ENCODE data around the gene PAIP1. TPM values are rescaled to one million over a fixed set of nuclear protein-coding genes. Genes with fewer than 3 reads are reported as not detected.
A peak's percentile ranks its signal among the peaks of the same experiment; 100 is the strongest.

PAIP1 gene
- total RNA-seq, 2 donors from 2014 or later, result 65.0 to 69.8 TPM

- Mint-ChIP-seq H3K27ac (peak overlapping the region; percentile 99), H3K4me1 (ENCODE audit: low read depth) (peaks cover 41% of the 10 kb centered on the region), H3K27me3 (ENCODE audit: low read depth) (no peaks in the 10 kb centered on the region), H3K4me3 (no peak overlapping the region), H3K9me3 (no peaks in the 10 kb centered on the region), H3K36me3 (ENCODE audit: insufficient read depth in 2 of 2) (peaks cover 4 to 30% of the 10 kb centered on the region in 2 donors)
- ATAC-seq (replicated peaks in 1 of 2) (no peak), DNase-seq (no peak)
Observed at GRCh38 chr5:43486353-43486752, 70.5 kb downstream of the PAIP1 start.

GRCh38 chr5:43485406-43485805, 71.5 kb downstream of the PAIP1 start:
- DNase-seq (peak in 1 of 2 donors; percentile 11), ATAC-seq (replicated peaks in 1 of 2) (peak in 1 of 2 donors; percentile 21)
- peak overlapping the region; percentile 90 to 98 for H3K4me3 Mint-ChIP-seq
- peaks cover 4 to 28% of the 10 kb centered on the region in 2 donors for H3K36me3 Mint-ChIP-seq (ENCODE audit: insufficient read depth in 2 of 2)
- no peaks in the 10 kb centered on the region for H3K27me3 Mint-ChIP-seq (ENCODE audit: low read depth)
- H3K4me1 Mint-ChIP-seq (ENCODE audit: low read depth), result peaks cover 45% of the 10 kb centered on the region
- no peaks in the 10 kb centered on the region for H3K9me3 Mint-ChIP-seq
- peak overlapping the region; percentile 99 for H3K27ac Mint-ChIP-seq

- ATAC-seq (replicated peaks in 1 of 2) (peak; percentile 70 to 72), DNase-seq (peak; percentile 91)
- peaks cover 4 to 24% of the 10 kb centered on the region in 2 donors for H3K36me3 Mint-ChIP-seq (ENCODE audit: insufficient read depth in 2 of 2)
- peak overlapping the region; percentile 99 for H3K27ac Mint-ChIP-seq
- peak overlapping the region; percentile 90 to 98 for H3K4me3 Mint-ChIP-seq
- no peaks in the 10 kb centered on the region for H3K27me3 Mint-ChIP-seq (ENCODE audit: low read depth)
- H3K9me3 Mint-ChIP-seq, result no peaks in the 10 kb centered on the region
- H3K4me1 Mint-ChIP-seq (ENCODE audit: low read depth), result peaks cover 54% of the 10 kb centered on the region
Observed at GRCh38 chr5:43484106-43484849, 72.6 kb downstream of the PAIP1 start.

- Mint-ChIP-seq H3K9me3 (no peaks in the 10 kb centered on the region), H3K4me3 (peak within 1 kb of the TSS; percentile 90 to 98), H3K4me1 (ENCODE audit: low read depth) (peaks cover 54% of the 10 kb centered on the region), H3K27me3 (ENCODE audit: low read depth) (no peaks in the 10 kb centered on the region), H3K27ac (peak within 1 kb of the TSS; percentile 99), H3K36me3 (ENCODE audit: insufficient read depth in 2 of 2) (peaks cover 4 to 24% of the 10 kb centered on the region in 2 donors)
- DNase-seq, result peak; percentile 87
- peak; percentile 85 to 86 for ATAC-seq (replicated peaks in 1 of 2)
Observed at GRCh38 chr5:43483298-43484105, 73.4 kb downstream of the PAIP1 start, which contains the start of gene TMEM267. TSS of gene TMEM267 (minus strand) at chr5:43483865. CDS start at chr5:43453969, 29,896 bp downstream.

- H3K4me3 Mint-ChIP-seq, result peak overlapping the region; percentile 90 to 98
- no peaks in the 10 kb centered on the region for H3K27me3 Mint-ChIP-seq (ENCODE audit: low read depth)
- ATAC-seq (replicated peaks in 1 of 2), result no peak
- H3K9me3 Mint-ChIP-seq, result no peaks in the 10 kb centered on the region
- peak overlapping the region; percentile 98 for H3K27ac Mint-ChIP-seq
- H3K4me1 Mint-ChIP-seq (ENCODE audit: low read depth), result peaks cover 54% of the 10 kb centered on the region
- peaks cover 4 to 30% of the 10 kb centered on the region in 2 donors for H3K36me3 Mint-ChIP-seq (ENCODE audit: insufficient read depth in 2 of 2)
- DNase-seq, result peak in 1 of 2 donors; percentile 12
Observed at GRCh38 chr5:43482490-43483297, 74.2 kb downstream of the PAIP1 start.

Other genes with a start within 250 kb of the PAIP1 start
- gene HMGCS1, start 243.7 kb downstream of the PAIP1 start, total RNA-seq, result 10 to 100 TPM; 78.6 to 81.5 TPM
- gene CCL28, start 144.7 kb downstream of the PAIP1 start, total RNA-seq, result 10 to 100 TPM; 15.0 to 15.2 TPM
- gene TMEM267, start 73.2 kb downstream of the PAIP1 start, total RNA-seq, result 10 to 100 TPM; 30.7 to 35.5 TPM
- gene C5orf34, start 41.9 kb downstream of the PAIP1 start, total RNA-seq, result 10 to 100 TPM; 21.0 to 21.7 TPM
- gene NNT, start 46.1 kb upstream of the PAIP1 start, total RNA-seq, result 100 to 1,000 TPM; 121 to 138 TPM

All from activated T-cell treated with anti-CD3 and anti-CD28 coated beads, Interleukin-2, amount 50 U/mL, for 72 hours (primary cell).